Right lobe of liver (tissue), 6 donors: ENCODE data around the gene LYZ. TPM values are rescaled to one million over a fixed set of nuclear protein-coding genes. Genes with fewer than 3 reads are reported as not detected.
A peak's percentile ranks its signal among the peaks of the same experiment; 100 is the strongest.

Experiments
- ATAC-seq, 4 donors: fragments of 200-7000 bp; cut with Tn5 transposase; one replicate each; pipeline ENCODE4 v1.9.1; 2020; ENCODE audit warnings: mild to moderate bottlenecking in 4 of 4, moderate library complexity in 4 of 4
- DNase-seq, 3 donors: peaks; one replicate each; pipeline ENCODE4 v3.0.0-alpha.2; 2020
- H3K27ac ChIP-seq, 3 donors: fragments of 200-600 bp; one replicate each; pipeline ENCODE4 v1.8.0; 2022
- H3K27me3 ChIP-seq, 2 donors: fragments of 200-600 bp; one replicate each; pipeline ENCODE4 v1.8.0; 2022
- H3K36me3 ChIP-seq, 4 donors: fragments of 200-600 bp; sonication (generic) in 1 of 4; one replicate each; pipeline versions ENCODE4 v1.5.1 to v1.8.0; 2017 to 2022; ENCODE audit warnings: control low read depth in 1 of 4
- H3K4me1 ChIP-seq, 4 donors: fragments of 200-600 bp; sonication (generic) in 1 of 4; one replicate each; pipeline versions ENCODE4 v1.5.1 to v1.8.0; 2017 to 2022; ENCODE audit warnings: control low read depth in 1 of 4
- H3K4me3 ChIP-seq, 3 donors: fragments of 200-600 bp; one replicate each; pipeline ENCODE4 v1.8.0; 2022
- H3K9me3 ChIP-seq, 4 donors: fragments of 200-600 bp; sonication (generic) in 1 of 4; one replicate each; pipeline versions ENCODE4 v1.5.1 to v1.8.0; 2017 to 2022; ENCODE audit warnings: control low read depth in 1 of 4
- CTCF ChIP-seq, 4 donors: fragments of 200-600 bp in 3 of 4; fragments of 450-650 bp in 1 of 4; IDR thresholded peaks; one replicate each; pipeline versions ENCODE4 v1.5.1 to v1.8.0; 2016 to 2022; ENCODE audit warnings: antibody characterized with exemption in 4 of 4, mild to moderate bottlenecking in 2 of 4
- POLR2A ChIP-seq: fragments of 450-650 bp; IDR thresholded peaks from one replicate; pipeline ENCODE4 v1.6.1; 2017; ENCODE audit warnings: antibody characterized with exemption, mild to moderate bottlenecking
- WGBS: methylation state at CpG from one replicate; pipeline ENCODE4 v1.1.6; 2018; ENCODE audit warnings: low coverage, low lambda C conversion rate; ENCODE audit not compliant: insufficient coverage; ENCODE audit errors: missing lambda C conversion rate; 5-methylcytosine and 5-hydroxymethylcytosine counted together
- intact Hi-C, 2 donors: fragments of 100-400 bp; cut with DNase I; formaldehyde crosslinking; loops; one replicate each; pipeline versions ENCODE4 v1.11.2 to v1.14.1; 2022
- total RNA-seq, 6 experiments: library from RNA; depleted of rRNA in 2 of 6; stranded (reverse); fragments of >200 nt in 2 of 6; fragmentation: NEBNext Ultra II Directional in 3 of 6; extraction: Animal tissue kit (Norgen Biotek cat#: 25700) in 3 of 6; gene quantifications; one replicate each; pipeline versions ENCODE4 v1.1.0 to v1.2.4, GENCODE V29; 2016 to 2023
- donor health status: DM: no; HTN: yes; CAD: no.
- donor health status: DM: no; HTN: no; CAD: no.
- donor health status: DM: no; HTN: no; CAD: no.
- donor health status: DM: no; HTN: yes; CAD: no.
- donor health status: DM: no; HTN: yes; CAD: no.

Gene LYZ
- total RNA-seq, 6 experiments from 2014 or later = 3.5 to 69.9 (median 18.8) TPM

- DNase-seq (peak; percentile 89 to 93 (median 91)), ATAC-seq (peak; percentile 88 to 94 (median 93))
- H3K27ac ChIP-seq = peak within 1 kb of the TSS; percentile 93 to 96 (median 96)
- H3K4me1 ChIP-seq = peaks cover 0 to 19% (median 0%) of the 10 kb centered on the region in 4 donors
- no peaks in the 10 kb centered on the region for H3K9me3 ChIP-seq
- H3K36me3 ChIP-seq = no peaks in the 10 kb centered on the region
- WGBS = under 1% methylated on average over 40 of the region's 70 CpGs
- TF ChIP-seq POLR2A = peak; percentile 82
- TF ChIP-seq CTCF (IDR thresholded peaks at IDR 0.05) = peak in 1 of 4 donors; percentile 5
- intact Hi-C loops = loop anchor here in 1 of 2 donors (10.0 kb wide), 1 partner anchor 65 kb away; no protein-coding TSS in a partner anchor
- no peaks in the 10 kb centered on the region for H3K27me3 ChIP-seq
- peak within 1 kb of the TSS; percentile 73 to 89 (median 85) for H3K4me3 ChIP-seq
Observed at GRCh38 chr12:69359531-69360347, 11.6 kb downstream of the LYZ start, which contains the start of gene YEATS4. YEATS4 (plus strand) TSS chr12:69359743; CDS start chr12:69359973, 230 bp downstream.

GRCh38 chr12:69360348-69360672, 12.1 kb downstream of the LYZ start:
- peak overlapping the region; percentile 93 to 96 (median 96) for H3K27ac ChIP-seq
- WGBS = 9% methylated on average over 8 of the region's 10 CpGs

GRCh38 chr12:69366796-69367195, 18.6 kb downstream of the LYZ start:
- 84% methylated on average over 5 of the region's 5 CpGs for WGBS
- DNase-seq (no peak), ATAC-seq (no peak)
- Histone ChIP-seq H3K9me3 (no peaks in the 10 kb centered on the region), H3K27ac (no peak overlapping the region), H3K4me1 (no peaks in the 10 kb centered on the region), H3K36me3 (peaks cover 0 to 8% (median 3%) of the 10 kb centered on the region in 4 donors), H3K4me3 (no peak overlapping the region), H3K27me3 (no peaks in the 10 kb centered on the region)
- TF ChIP-seq CTCF (IDR thresholded peaks at IDR 0.05) (no peak), POLR2A (no peak)
- intact Hi-C loops = no loop called here

More at GRCh38 chr12:69360348-69360672, 12.1 kb downstream of the LYZ start:
- TF ChIP-seq CTCF (IDR thresholded peaks at IDR 0.05) = no peak
- no peak for TF ChIP-seq POLR2A
- ATAC-seq (no peak), DNase-seq (no peak)
- Histone ChIP-seq H3K27me3 (no peaks in the 10 kb centered on the region), H3K36me3 (no peaks in the 10 kb centered on the region), H3K4me3 (peak overlapping the region; percentile 73 to 89 (median 85)), H3K9me3 (no peaks in the 10 kb centered on the region), H3K4me1 (peaks cover 0 to 19% (median 0%) of the 10 kb centered on the region in 4 donors)
- intact Hi-C loops = no loop called here

GRCh38 chr12:69368171-69368570, 20.0 kb downstream of the LYZ start:
- intact Hi-C loops = no loop called here
- Histone ChIP-seq H3K4me3 (no peak overlapping the region), H3K36me3 (peaks cover 0 to 10% (median 4%) of the 10 kb centered on the region in 4 donors), H3K27me3 (no peaks in the 10 kb centered on the region), H3K27ac (no peak overlapping the region), H3K4me1 (no peaks in the 10 kb centered on the region), H3K9me3 (no peaks in the 10 kb centered on the region)
- ATAC-seq = no peak
- no peak for DNase-seq
- 88% methylated on average over 1 of the region's 1 CpG for WGBS
- TF ChIP-seq CTCF (IDR thresholded peaks at IDR 0.05) (no peak), POLR2A (no peak)
